GM12875 (cell line): Measurements from ENCODE around the gene SELENOW.

Experiments used
- H3K4me3 ChIP-seq: one replicate; pipeline ENCODE4 v1.5.1; 2011; ENCODE audit warnings: low read depth, low read length, control low read depth
- CTCF ChIP-seq: IDR thresholded peaks from 2 replicates; pipeline ENCODE4 v1.5.1; 2011; ENCODE audit warnings: low read depth, mild to moderate bottlenecking, control low read depth, inconsistent platforms, low read length, moderate library complexity, borderline replicate concordance; ENCODE audit not compliant: insufficient read depth

The SELENOW gene

GRCh38 chr19:47778049-47778953 is at the start of gene SELENOW:
SELENOW (plus strand) TSS chr19:47778703; CDS start chr19:47778786, 83 bp downstream.
- no peak for TF ChIP-seq CTCF
- peak within 1 kb of the TSS; percentile 84 for H3K4me3 ChIP-seq

- no peak overlapping the region for H3K4me3 ChIP-seq
- TF ChIP-seq CTCF: no peak
These were observed 49.1 kb upstream of the SELENOW start for GRCh38 chr19:47729468-47729798.

- H3K4me3 ChIP-seq: no peak overlapping the region
- TF ChIP-seq CTCF: no peak
These were observed 48.5 kb upstream of the SELENOW start for GRCh38 chr19:47729799-47730520.

GRCh38 chr19:47730521-47730889 is 48.0 kb upstream of the SELENOW start:
- no peak overlapping the region for H3K4me3 ChIP-seq
- no peak for TF ChIP-seq CTCF

GRCh38 chr19:47730910-47731309 is 47.6 kb upstream of the SELENOW start:
- no peak for TF ChIP-seq CTCF

GRCh38 chr19:47735131-47735530 is 43.4 kb upstream of the SELENOW start:
- no peak overlapping the region for H3K4me3 ChIP-seq
- no peak for TF ChIP-seq CTCF

More at GRCh38 chr19:47730910-47731309, 47.6 kb upstream of the SELENOW start:
- no peak overlapping the region for H3K4me3 ChIP-seq

GRCh38 chr19:47740866-47741519 is 37.5 kb upstream of the SELENOW start:
- TF ChIP-seq CTCF: no peak
- no peak overlapping the region for H3K4me3 ChIP-seq
